Renal pelvis (tissue), 4 donors: Measurements from ENCODE around the gene GJC1. TPM values are rescaled to one million over a fixed set of nuclear protein-coding genes. Genes with fewer than 3 reads are reported as not detected.
"Not testable (repeated sequence)": the region's sequence is repeated elsewhere in the genome, so short reads cannot be mapped to it uniquely, and the experiment has no call there.

Source experiments
- DNase-seq: peaks from one replicate; pipeline ENCODE4 v3.0.0-alpha.2; 2013
- polyA plus RNA-seq, 3 donors: library from polyadenylated mRNA; unstranded; fragments of 120-200 nt; gene quantifications; one replicate each; pipeline ENCODE4 v1.2.1, GENCODE V29; 2013; ENCODE audit not compliant: insufficient read length in 3 of 3

GJC1 gene
- polyA plus RNA-seq, 3 donors, result 24.1 to 26.2 (median 24.3) TPM

DNA sequence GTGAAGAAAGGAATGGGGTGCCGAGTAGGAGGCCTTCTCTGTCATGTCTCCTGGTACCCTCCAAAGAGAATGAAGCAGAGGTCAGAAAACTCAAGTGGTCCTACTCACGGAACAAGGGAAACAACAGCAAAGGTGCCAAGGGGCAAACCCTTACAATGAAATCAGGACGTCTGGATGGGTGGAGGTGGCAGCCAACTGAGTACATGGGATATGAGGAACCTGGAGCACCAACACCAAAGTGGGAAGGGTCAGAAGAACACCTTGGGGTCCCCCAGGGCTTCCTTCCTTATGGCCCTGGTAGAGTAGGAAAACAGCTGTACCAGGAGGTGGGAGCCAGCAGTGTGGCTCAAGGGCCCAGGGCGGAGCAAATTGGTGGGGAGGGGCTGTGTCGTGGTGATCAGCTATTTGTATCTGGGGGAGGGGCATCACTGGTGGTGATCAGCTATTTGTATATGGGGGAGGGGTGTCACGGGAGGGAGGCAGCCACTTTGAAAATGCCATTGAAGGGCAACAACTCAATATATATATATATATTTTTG, 18.2 kb upstream of the GJC1 start:
- DNase-seq, result no peak

DNA sequence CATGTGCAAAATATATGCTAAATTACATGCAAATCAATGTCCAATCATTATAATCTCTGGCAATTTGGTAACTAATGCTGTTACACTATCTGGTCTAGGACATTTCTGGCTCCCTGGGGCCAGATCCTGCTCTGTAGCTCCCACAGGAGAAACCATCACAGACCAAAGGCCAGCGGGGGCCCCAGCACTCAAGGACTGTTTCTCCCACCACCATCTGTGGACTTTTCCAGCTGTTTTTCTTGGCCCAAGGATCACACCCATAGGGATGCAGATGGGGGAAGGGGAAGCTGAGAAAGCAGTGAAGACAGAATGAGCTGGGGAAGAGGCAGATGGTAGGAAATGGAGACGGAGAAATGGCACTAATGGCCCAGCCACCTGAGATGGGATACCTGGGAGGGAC, 17.5 kb upstream of the GJC1 start, which contains the start of gene HIGD1B:
Gene HIGD1B, plus strand, starts transcription at position 298 of the 400 bp plus-strand sequence. CDS start 270 bp downstream, outside the sequence.
- DNase-seq, result no peak

DNA sequence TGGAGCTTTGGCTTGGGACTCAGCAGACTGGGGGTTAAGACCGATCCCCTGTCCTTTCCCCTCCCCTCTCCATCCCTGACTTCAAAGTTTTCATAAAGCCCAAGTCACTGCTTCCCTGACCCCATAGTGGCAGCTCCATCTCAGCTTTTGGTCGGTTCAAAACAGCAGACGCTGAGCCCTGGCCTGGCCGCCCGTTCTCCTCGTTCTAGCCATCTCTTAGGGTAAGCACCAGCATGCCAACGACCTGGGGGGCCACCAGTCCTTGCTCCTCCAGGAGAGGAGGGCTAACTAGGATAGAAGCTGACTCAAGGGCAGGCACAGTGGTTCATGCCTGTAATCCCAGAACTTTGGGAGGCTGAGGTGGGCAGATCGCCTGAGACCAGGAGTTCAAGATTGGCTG, 16.1 kb upstream of the GJC1 start:
- no peak for DNase-seq

DNA sequence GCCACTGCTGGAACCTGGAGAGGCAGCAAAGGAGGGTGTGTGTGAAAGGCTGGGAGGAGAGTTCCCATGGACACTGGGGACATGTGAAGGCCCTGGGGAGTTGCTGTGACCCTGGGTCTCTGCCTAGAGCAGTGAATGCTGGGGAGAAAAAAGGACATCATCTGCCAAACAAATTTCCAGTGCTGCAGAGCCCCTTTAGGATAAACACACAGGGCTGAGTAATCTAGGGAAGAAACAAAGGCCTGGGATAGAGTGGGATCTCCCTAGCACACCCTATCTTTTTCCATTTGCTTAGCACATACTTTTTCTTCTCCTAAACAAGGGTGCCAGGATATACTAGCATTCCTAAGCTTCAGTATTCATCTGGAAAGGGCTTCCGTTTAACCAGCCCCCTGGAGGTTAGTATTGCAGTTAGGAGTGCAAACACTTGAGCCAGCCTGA, 14.3 kb upstream of the GJC1 start:
- DNase-seq, result no peak

DNA sequence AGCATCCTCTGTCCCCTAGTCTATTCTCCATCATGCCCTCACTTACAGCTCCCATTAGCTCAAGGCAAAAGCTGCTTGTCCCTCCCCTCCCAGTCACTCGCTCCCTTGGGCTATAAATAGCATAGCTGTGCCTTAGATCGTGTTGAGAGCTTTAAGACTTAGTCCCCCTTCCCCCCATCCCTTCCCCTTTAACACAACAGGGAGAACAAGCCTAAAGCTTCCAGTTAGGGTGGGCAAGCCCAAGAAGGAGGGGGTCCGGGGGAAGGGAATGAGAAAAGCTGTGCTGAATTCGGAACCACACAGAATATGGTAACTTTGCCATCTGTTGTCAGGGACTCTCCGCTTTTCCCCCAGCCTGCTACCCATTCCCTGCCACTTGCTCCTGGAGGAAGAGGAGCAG, 12.7 kb upstream of the GJC1 start:
- no peak for DNase-seq

DNA sequence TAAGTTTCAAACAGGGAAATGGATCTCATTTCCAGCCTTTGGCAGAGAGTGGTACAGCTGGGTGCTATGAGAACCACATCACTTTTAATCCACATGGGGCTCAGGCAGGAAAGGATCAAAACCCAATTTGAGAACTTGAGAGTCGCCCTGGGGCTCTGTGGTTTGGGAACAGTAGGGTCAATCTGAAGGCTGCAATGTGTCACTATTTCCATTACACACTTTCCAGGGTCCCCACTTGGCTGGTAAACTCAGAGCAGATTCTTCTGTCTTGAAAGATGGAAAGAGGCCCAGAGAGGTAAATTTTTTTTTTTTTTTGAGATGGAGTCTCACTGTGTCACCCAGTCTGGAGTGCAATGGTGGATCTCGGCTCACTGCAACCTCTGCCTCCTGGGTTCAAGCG, 10.8 kb upstream of the GJC1 start:
- no peak for DNase-seq

DNA sequence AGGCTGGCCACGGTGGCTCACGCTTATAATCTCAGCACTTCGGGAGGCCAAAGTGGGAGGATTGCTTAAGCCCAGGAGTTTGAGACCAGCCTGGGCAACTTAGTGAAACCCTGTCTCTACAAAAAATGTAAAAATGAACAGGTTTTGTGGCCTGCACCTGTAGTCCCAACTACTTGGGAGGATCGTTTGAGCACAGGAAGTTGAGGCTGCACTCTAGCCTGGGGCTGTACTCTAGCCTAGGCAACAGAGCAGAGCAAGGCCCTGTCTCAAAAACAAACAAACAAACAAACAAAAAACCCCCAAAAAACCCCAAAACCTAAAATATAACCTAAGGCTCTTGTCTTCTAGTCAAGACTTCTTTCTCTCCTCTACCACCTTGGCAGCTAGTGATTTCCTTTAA, 10.2 kb upstream of the GJC1 start:
- no peak for DNase-seq

DNA sequence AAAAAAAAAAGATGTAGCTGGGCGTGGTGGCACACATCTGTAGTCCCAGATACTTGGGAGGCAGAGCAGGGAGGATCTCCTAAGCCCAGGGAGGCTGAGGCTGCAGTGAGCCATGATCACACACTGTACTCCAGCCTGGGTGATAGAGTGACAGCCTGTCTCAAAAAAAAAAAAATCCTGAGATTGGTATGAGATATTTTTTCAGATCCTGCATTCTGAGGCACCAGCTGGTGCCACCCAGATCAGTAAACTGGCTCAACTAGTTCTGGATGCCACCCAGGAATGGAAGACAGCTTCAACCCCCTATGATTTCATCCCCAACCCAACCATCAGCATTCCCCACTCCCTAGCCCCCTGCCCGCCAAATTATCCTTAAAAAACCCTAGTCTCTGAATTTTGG, 7.1 kb upstream of the GJC1 start:
- no peak for DNase-seq

DNA sequence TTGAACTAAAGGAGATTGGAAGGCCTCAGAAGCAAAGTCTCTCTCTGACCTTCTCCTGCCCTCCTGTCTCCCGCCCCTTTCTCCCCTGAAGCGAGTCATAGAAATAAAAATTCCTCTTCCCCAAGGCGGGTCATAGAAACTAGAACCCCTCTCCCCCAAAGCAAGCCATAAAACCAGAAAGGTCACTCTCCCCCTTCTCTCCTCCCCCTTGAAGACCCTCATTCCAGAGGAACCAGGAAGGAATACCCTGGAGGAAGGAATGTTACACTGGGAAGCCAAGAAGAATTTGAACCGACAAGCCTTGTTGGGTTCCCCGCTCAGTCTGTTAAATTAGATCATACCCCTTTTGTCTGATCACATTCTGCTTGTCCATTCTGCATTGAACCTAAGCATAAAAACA, 2.7 kb upstream of the GJC1 start:
- DNase-seq, result peak; percentile 60

DNA sequence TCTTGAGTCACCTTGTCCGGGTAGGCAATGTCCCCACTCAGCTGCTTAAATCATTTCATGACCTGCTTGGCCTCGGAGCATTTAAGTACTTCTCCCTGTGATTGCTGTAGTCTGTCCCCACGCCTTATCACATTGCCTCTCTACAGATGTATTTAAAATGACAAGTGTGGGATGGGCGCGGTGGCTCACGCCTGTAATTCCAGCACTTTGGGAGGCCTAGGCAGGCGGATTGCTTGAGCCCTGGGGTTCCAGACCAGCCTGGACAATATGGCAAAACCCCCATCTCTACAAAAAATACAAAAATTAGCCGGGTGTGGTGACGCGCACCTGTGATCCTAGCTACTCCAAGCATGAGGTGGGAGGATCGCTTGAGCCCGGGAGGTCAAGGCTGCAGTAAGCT, 1.3 kb upstream of the GJC1 start:
- DNase-seq, result no peak

DNA sequence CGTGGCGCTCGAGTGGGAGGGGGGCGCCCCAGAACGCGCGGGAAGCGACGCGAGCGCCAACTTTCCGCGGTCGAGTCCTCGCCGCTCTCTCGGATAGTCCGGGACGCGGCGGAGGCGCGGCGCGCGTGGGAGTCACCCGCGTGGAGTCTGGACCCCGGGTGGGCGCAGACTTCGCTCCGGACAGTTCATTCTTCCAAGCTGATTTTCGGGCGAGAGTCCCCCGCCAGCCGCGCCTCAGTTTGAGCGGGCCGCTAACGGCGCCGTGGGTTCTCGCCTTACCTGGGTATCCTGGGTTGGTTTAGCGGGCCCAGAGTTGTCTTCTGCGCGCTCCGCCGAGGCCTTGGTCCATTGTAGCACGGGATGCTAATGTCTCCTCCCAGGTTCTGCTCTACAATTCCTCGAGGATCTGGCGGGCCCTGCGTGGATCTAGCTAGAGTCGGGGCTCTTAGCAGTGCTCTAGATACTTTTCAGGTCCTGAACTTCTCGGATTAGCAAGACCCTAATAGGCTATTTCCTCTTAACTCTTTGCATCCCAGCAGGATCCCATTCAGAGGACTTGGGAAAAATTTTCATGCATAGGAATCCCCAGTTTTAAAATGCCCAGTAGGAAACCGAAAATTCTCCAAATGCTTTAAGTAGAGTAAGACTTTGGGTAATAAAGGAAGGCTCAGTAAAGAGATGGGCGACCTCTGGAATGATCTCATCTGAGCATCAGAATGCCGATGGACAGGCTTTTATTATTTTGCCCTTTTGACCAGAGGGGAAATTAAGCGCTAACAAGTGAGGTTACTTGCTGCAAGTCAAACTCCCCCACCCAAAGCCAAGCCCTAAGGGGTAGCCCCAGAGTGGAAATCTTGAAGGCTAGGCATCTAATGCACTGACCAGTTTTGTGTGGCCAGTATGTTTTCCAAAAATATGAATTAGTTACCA, 537 bp upstream of the GJC1 start:
- DNase-seq, result no peak

DNA sequence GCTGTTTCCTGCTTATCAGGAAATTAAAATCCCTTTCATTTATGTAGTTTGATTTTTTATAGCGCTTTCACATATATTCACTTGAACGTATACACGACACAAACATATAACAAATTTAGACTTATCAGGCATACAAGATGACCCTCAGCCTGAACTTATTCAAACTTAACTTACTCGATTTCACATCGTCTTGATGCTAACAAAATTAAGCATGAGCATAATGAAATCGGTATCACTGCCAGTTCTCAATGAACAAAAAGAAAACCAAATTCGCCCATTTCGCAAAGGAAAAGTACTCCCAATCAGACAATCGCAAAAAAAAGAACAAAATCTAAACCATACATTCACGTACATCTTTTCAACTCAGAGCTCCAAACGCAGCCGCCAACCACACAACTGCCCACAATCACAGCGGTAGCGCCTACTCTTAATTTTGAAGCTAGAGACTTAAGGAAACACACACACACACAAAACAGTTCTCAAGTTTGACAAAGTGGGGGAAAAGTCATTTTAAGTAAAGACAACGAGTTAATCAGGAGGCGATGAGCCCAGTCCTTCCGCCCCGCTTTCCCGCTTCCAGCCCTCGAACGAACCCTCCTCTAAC, 1.1 kb downstream of the GJC1 start:
- no peak for DNase-seq

DNA sequence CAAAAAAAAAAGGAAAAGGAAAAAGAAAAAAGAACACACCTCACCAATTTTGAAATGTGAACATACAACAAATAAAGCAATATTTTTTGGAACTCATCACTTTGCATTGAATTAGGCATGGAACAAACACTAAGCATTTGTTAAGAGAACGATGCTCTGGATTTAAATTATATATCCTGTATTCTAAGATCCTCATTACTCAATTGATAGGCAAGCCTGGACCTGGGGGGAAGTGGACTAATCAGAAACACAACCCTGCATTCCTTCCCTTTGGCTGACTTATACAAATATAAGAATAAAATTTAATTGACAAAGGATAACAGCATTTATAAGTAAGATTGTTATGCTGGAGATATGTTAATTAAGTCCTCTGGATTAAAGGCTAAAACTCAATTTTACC, 2.2 kb downstream of the GJC1 start:
- DNase-seq, result no peak

DNA sequence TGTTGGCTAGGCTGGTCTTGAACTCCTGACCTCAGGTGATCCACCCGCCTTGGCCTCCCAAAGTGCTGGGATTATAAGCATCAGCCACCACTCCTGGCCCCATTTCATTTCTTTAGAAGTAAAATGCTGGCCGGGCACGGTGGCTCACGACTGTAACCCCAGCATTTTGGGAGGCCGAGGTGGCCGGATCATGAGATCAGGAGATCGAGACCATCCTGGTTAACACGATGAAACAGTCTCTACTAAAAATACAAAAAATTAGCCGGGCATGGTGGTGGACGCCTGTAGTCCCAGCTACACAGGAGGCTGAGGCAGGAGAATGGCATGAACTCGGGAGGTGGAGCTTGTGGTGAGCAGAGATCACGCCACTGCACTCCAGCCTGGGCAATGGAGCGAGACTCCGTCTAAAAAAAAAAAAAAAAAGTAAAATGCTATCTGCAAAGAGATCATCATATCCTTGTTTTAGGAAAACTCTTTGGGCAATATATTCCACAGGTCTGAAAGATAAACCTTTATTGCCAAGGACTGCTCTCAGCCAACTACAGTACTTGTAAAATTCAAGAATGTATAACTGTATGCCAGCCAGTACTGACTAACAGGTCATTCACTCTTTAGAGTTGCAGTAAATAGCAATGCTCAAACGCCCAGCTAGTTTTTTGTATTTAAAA, 3.8 kb downstream of the GJC1 start:
- no peak for DNase-seq

DNA sequence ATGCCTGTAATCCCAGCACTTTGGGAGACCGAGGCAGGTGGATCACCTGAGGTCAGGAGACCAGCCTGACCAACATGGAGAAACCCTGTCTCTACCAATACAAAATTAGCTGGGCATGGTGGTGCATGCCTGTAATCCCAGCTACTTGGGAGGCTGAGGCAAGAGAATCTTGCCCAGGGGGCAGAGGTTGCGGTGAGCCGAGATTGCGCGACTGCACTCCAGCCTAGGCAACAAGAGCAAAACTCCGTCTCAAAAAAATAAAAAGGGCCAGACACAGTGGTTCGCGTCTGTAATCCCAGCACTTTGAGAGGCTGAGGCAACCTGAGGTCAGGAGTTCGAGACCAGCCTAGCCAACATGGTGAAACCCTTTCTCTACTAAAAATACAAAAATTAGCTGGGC, 4.9 kb downstream of the GJC1 start:
- not testable (repeated sequence) for DNase-seq

DNA sequence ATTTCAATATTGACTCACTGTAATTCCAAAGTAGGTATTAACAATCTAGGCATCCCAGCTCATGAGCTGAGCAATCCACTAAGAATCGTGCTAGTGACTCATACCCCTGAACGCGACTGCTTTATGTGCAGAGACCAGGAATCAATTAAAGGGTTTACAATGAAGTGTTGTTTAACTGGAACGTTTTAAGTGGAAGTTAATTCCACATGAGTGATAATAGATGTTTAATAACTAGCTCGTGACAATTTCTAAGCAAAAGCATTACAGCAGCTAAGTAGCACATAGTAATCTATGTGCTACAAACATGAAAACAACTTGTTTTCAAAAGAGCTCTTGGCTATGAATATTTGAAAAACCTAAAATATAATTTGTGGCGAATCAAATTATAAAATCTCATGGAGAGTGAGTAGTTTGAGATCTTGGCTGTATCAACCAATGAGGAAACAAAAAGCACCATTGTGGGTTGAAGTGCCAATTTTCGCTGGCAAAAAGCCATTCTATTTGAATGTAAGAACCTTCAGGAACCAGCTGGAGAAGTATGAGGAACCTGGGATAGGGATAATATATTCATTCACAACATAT, 9.4 kb downstream of the GJC1 start:
- DNase-seq, result no peak

DNA sequence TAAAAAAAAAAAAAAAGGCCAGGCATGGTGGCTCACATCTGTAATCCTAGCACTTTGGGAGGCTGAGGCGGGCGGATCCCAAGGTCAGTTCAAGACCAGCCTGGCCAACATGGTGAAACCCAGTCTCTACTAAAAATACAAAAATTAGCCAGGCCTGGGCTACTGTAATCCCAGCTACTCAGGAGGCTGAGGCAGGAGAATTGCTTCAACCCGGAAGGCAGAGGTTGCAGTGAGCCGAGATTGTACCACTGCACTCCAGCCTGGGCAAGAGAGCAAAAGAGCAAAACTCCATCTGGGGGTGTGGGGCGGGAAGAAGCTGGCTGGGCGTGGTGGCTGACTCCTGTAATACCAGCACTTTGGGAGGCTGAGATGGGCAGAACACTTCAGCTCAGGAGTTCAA, 11.6 kb downstream of the GJC1 start:
- not testable (repeated sequence) for DNase-seq

DNA sequence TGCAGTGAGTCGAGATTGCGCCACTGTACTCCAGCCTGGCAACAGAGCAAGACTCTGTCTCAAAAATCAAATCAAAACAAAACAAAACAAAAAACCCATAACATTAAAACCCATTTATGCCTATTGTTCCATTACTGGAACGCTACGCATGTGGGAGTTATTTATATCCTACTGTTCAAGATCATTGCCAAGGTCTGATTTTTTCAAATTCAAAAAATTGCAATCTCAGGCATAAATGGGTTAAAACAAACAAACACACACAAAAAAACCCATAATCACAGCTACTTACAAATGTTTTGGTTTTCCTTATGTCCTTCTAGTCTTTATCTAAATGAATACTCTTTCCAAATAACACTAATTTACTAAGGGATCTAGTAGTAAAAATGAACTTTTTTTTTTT, 17.8 kb downstream of the GJC1 start:
- no peak for DNase-seq

DNA sequence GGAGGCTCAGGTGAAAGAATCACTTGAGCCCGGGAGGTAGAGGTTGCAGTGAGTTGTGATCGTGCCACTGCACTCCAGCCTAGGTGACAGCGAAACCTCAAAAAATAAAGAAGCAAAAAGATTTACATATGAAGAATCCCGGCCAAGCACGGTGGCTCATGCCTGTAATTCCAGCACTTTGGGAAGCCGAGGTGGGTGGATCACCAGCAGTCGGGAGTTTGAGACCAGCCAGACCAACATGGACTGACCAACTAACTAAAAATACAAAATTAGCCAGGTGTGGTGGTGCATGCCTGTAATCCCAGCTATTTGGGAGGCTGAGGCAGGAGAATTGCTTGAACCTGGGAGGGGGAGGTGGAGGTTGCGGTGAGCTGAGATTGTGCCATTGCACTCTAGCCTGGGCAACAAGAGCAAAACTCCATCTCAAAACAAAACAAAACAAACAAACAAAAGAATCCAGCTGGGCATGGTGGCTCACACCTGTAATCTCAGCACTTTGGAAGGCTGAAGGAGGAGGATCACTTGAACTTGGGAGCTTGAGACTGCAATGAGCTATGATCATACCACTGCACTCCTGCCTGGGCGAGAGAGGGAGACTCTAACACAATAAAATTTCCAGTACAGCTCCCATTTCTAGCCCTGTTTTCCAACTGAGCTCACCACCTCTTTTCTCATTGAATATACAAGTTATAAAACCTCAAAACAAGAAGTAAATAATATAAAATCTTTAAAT, 21.3 kb downstream of the GJC1 start:
- DNase-seq, result not testable (repeated sequence)

DNA sequence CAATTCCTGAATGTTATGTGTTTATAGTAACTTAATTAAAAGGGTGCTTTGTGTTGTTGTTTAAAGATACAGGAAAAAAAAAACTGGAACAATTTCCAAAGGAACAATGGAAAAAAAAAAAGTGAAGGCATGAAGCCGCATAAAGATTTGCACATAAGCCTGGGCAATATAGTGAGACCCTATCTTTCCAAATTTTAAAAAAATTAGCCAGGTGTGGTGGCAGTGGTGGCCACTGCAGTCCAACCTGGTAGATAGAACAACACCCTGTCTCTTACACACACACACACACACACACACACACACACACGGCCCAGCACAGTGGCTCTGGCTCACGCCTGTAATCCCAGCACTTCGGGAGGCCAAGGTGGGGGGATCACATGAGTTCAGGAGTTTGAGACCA, 21.9 kb downstream of the GJC1 start:
- no peak for DNase-seq

DNA sequence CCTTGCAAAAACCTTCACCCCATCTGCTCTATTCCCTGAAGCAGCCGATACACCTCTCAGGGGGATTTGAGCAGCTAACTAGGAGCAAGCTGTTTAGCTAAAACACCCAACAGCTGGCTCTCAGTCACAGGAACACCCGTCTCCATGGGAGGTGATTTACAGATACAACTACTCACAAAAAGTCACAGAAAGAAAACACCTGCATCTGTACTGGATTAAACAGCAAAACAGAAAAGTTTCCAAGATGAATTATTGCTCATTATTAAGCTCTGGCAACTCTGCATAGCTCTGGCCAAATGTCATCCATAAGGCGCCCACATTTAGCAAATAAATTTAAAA, 22.3 kb downstream of the GJC1 start:
- no peak for DNase-seq
